SU-DHL-6 (cell line): Measurements from ENCODE around the gene NCKAP5.

Experiments
- H2AFZ ChIP-seq: fragments of 200-600 bp; sonication (generic); 2 replicates; pipeline ENCODE4 v1.6.1; 2014; ENCODE audit warnings: low read depth, mild to moderate bottlenecking, moderate library complexity, mixed read lengths, antibody characterized with exemption, low read length; ENCODE audit not compliant: severe bottlenecking
- H3F3A ChIP-seq: fragments of 200-600 bp; shearing (Covaris generic); 2 replicates; pipeline ENCODE4 v1.6.0; 2016; ENCODE audit warnings: antibody characterized with exemption, mild to moderate bottlenecking; ENCODE audit not compliant: insufficient read depth
- H3K27ac ChIP-seq: fragments of 200-600 bp; sonication (generic); 2 replicates; pipeline ENCODE4 v1.5.1; 2016; ENCODE audit warnings: low read depth, mild to moderate bottlenecking, low read length, moderate library complexity, mixed read lengths
- H3K27me3 ChIP-seq: fragments of 200-600 bp; sonication (generic), shearing (Covaris generic); 2 replicates; pipeline ENCODE4 v1.6.0; 2014; ENCODE audit warnings: mild to moderate bottlenecking, low read length
- H3K36me3 ChIP-seq: fragments of 200-600 bp; sonication (generic); 2 replicates; pipeline ENCODE4 v1.6.1; 2014; ENCODE audit warnings: mild to moderate bottlenecking, low read length, mixed read lengths
- H3K4me2 ChIP-seq: fragments of 300-600, 200-600 bp; shearing (Covaris generic), sonication (generic); 2 replicates; pipeline ENCODE4 v1.6.0; 2014; ENCODE audit warnings: low read length, low read depth, mild to moderate bottlenecking; ENCODE audit not compliant: poor library complexity, severe bottlenecking
- H3K4me3 ChIP-seq: fragments of 200-600 bp; sonication (generic); 2 replicates; pipeline ENCODE4 v1.5.1; 2014; ENCODE audit warnings: antibody characterized with exemption, low read length, mild to moderate bottlenecking, mixed read lengths; ENCODE audit not compliant: insufficient read depth, poor library complexity, severe bottlenecking
- H3K79me2 ChIP-seq: fragments of 200-600 bp; sonication (generic); 2 replicates; pipeline ENCODE4 v1.6.1; 2014; ENCODE audit warnings: mild to moderate bottlenecking, low read length, moderate library complexity; ENCODE audit not compliant: insufficient read depth
- H3K9ac ChIP-seq: fragments of 200-600 bp; sonication (generic); 2 replicates; pipeline ENCODE4 v1.7.0; 2014; ENCODE audit warnings: mild to moderate bottlenecking, low read length
- H3K9me2 ChIP-seq: fragments of 200-600 bp; sonication (generic); replicated peaks from 2 replicates; pipeline ENCODE4 v1.6.1; 2014; ENCODE audit warnings: low read length; ENCODE audit not compliant: insufficient read depth
- H3K9me3 ChIP-seq: fragments of 200-600 bp; sonication (generic); 2 replicates; pipeline ENCODE4 v1.6.1; 2014; ENCODE audit warnings: low read length, mixed read lengths; ENCODE audit not compliant: insufficient read depth
- H4K20me1 ChIP-seq: fragments of 200-600 bp; sonication (generic); 2 replicates; pipeline ENCODE4 v1.6.1; 2014; ENCODE audit warnings: low read depth, mild to moderate bottlenecking, antibody characterized with exemption, low read length, moderate library complexity, mixed read lengths
- EZH2phosphoT487 ChIP-seq: fragments of 200-600 bp; sonication (generic), shearing (Covaris generic); conservative IDR thresholded peaks from 2 replicates; pipeline ENCODE4 v1.6.1; 2018; ENCODE audit warnings: mild to moderate bottlenecking, antibody characterized with exemption, low read length, moderate library complexity, mixed read lengths
- TF ChIP-seq, protein P1 (sequence below): fragments of 200-600 bp; sonication (generic); IDR thresholded peaks from one replicate; pipeline ENCODE4 v1.5.1; 2017; ENCODE audit warnings: antibody characterized with exemption, mild to moderate bottlenecking, low read length, moderate library complexity; ENCODE audit not compliant: insufficient read depth, poor library complexity, severe bottlenecking

Gene NCKAP5

DNA sequence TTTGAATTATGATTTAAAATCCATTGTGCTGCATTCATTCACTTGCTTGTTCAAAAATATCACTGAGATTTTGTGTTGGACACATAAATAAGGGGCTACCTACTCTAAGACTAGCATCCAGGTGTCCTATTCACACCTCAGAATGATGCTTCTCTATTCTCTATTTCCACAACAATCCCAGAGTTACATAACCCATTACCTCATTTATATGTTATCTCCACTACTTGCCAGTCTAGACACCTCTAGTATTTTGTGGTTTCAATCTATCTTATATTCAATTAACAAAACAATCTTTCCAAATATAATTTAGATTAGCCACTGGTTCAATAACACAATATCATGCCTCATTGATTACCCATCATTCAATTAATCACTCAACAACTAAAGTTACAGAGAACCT, 409.8 kb downstream of the NCKAP5 start:
- no peak overlapping the region for H3K27ac ChIP-seq
- no peaks in the 10 kb centered on the region for H3K27me3 ChIP-seq
- TF ChIP-seq EZH2phosphoT487 = no peak
- TF ChIP-seq, protein P1, sequence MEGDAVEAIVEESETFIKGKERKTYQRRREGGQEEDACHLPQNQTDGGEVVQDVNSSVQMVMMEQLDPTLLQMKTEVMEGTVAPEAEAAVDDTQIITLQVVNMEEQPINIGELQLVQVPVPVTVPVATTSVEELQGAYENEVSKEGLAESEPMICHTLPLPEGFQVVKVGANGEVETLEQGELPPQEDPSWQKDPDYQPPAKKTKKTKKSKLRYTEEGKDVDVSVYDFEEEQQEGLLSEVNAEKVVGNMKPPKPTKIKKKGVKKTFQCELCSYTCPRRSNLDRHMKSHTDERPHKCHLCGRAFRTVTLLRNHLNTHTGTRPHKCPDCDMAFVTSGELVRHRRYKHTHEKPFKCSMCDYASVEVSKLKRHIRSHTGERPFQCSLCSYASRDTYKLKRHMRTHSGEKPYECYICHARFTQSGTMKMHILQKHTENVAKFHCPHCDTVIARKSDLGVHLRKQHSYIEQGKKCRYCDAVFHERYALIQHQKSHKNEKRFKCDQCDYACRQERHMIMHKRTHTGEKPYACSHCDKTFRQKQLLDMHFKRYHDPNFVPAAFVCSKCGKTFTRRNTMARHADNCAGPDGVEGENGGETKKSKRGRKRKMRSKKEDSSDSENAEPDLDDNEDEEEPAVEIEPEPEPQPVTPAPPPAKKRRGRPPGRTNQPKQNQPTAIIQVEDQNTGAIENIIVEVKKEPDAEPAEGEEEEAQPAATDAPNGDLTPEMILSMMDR = no peak
- H3K36me3 ChIP-seq = no peaks in the 10 kb centered on the region
- no peak overlapping the region for H3K4me3 ChIP-seq
- H3K9me3 ChIP-seq = no peaks in the 10 kb centered on the region
- no peak overlapping the region for H3K4me2 ChIP-seq
- H4K20me1 ChIP-seq = no peaks in the 10 kb centered on the region
- H3F3A ChIP-seq = no peaks in the 10 kb centered on the region
- no peak overlapping the region for H3K9ac ChIP-seq
- H3K9me2 ChIP-seq = no peaks in the 10 kb centered on the region
- no peak overlapping the region for H2AFZ ChIP-seq
- H3K79me2 ChIP-seq = no peaks in the 10 kb centered on the region

DNA sequence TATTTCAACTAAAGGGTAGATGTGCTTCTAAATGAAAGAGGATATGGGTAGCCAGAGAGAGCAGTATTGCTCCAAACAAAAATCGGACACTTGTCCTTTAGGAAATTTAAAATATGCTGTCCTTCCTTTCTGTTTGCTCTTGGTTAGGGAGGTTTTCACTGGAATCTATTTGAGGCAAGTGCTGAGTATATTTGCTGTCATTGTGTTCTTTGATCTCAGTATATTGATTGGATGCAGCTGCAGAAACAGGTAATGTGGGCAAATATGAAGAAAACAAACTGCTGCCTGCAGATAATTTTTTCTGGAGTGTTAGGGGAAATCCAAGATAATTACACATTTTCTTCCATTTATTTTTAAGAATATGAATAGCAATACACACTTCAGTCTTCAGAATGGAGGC, 410.2 kb downstream of the NCKAP5 start:
- Histone ChIP-seq H3K27me3 (no peaks in the 10 kb centered on the region), H3K79me2 (no peaks in the 10 kb centered on the region), H3K4me3 (no peak overlapping the region), H2AFZ (no peak overlapping the region), H3K4me2 (no peak overlapping the region), H3F3A (no peaks in the 10 kb centered on the region), H3K27ac (no peak overlapping the region), H4K20me1 (no peaks in the 10 kb centered on the region), H3K9ac (no peak overlapping the region), H3K9me3 (no peaks in the 10 kb centered on the region), H3K36me3 (no peaks in the 10 kb centered on the region), H3K9me2 (no peaks in the 10 kb centered on the region)
- no peak for TF ChIP-seq EZH2phosphoT487
- TF ChIP-seq, protein P1 = no peak

DNA sequence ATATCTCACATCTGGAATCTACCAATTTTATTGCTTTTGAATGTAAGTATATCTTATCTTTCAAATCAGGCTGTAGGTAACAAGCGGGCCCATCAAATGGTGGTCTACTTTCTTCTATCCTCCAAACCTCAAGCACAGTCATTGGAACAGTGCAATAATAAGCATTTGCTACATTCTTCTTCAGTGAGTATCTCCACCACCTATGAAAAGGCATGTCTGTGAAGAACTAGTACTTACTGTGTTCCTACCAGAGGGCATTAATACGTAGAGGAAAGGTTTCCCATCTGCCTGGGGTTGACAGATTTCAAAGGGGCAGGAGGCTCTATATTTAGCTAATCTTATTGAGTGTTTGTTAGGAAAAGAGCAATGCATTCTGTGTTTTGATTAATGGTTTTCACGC, 411.1 kb downstream of the NCKAP5 start:
- Histone ChIP-seq H3K9ac (no peak overlapping the region), H2AFZ (no peak overlapping the region), H4K20me1 (no peaks in the 10 kb centered on the region), H3K79me2 (no peaks in the 10 kb centered on the region), H3K27ac (no peak overlapping the region), H3F3A (no peaks in the 10 kb centered on the region), H3K4me3 (no peak overlapping the region), H3K27me3 (no peaks in the 10 kb centered on the region), H3K9me2 (no peaks in the 10 kb centered on the region), H3K4me2 (no peak overlapping the region), H3K9me3 (no peaks in the 10 kb centered on the region), H3K36me3 (no peaks in the 10 kb centered on the region)
- no peak for TF ChIP-seq EZH2phosphoT487
- TF ChIP-seq, protein P1 = no peak
